HEK293 (cell line): ENCODE results near the gene PSMC3.
A peak's percentile ranks its signal among the peaks of the same experiment; 100 is the strongest.

ENCODE experiments used
- GLIS2 ChIP-seq: fragments of 450-650 bp; formaldehyde crosslinking; IDR thresholded peaks from 2 replicates; pipeline ENCODE4 v1.5.1; 2016; ENCODE audit warnings: missing biosample characterization, missing genetic modification characterization
- IKZF3 ChIP-seq: fragments of 450-650 bp; IDR thresholded peaks from 2 replicates; pipeline ENCODE4 v1.5.0; 2018; ENCODE audit warnings: missing biosample characterization, mild to moderate bottlenecking, missing genetic modification characterization, moderate library complexity
- KLF8 ChIP-seq: fragments of 450-650 bp; formaldehyde crosslinking; IDR thresholded peaks from 2 replicates; pipeline ENCODE4 v1.5.1; 2016; ENCODE audit warnings: missing biosample characterization, missing genetic modification characterization
- REPIN1 ChIP-seq: fragments of 450-650 bp; formaldehyde crosslinking; IDR thresholded peaks from 2 replicates; pipeline ENCODE4 v1.5.1; 2017; ENCODE audit warnings: missing biosample characterization, missing genetic modification characterization, low read depth
- SCRT2 ChIP-seq: fragments of 450-650 bp; formaldehyde crosslinking; IDR thresholded peaks from 2 replicates; pipeline ENCODE4 v1.5.1; 2016; ENCODE audit warnings: missing biosample characterization, missing genetic modification characterization
- WT1 ChIP-seq: fragments of 450-650 bp; formaldehyde crosslinking; IDR thresholded peaks from 2 replicates; pipeline ENCODE4 v1.5.1; 2016; ENCODE audit warnings: missing biosample characterization, missing genetic modification characterization
- ZFP37 ChIP-seq: fragments of 450-650 bp; formaldehyde crosslinking; IDR thresholded peaks from 2 replicates; pipeline ENCODE4 v1.5.1; 2016; ENCODE audit warnings: missing biosample characterization, missing genetic modification characterization
- ZNF391 ChIP-seq: fragments of 450-650 bp; formaldehyde crosslinking; IDR thresholded peaks from 2 replicates; pipeline ENCODE4 v1.5.1; 2016; ENCODE audit warnings: low read depth, missing biosample characterization, missing genetic modification characterization, borderline replicate concordance
- ZNF548 ChIP-seq: fragments of 450-650 bp; formaldehyde crosslinking; IDR thresholded peaks from 2 replicates; pipeline ENCODE4 v1.5.1; 2016; ENCODE audit warnings: missing biosample characterization, missing genetic modification characterization
- ZNF571 ChIP-seq: fragments of 450-650 bp; formaldehyde crosslinking; IDR thresholded peaks from 2 replicates; pipeline ENCODE4 v1.5.0; 2017; ENCODE audit warnings: missing biosample characterization, missing genetic modification characterization
- ZNF629 ChIP-seq: fragments of 450-650 bp; formaldehyde crosslinking; IDR thresholded peaks from 2 replicates; pipeline ENCODE4 v1.5.1; 2017; ENCODE audit warnings: missing biosample characterization, missing genetic modification characterization
- TF ChIP-seq, protein P1 (sequence below): fragments of 450-650 bp; formaldehyde crosslinking; IDR thresholded peaks from 2 replicates; pipeline ENCODE4 v1.5.1; 2016; ENCODE audit warnings: missing biosample characterization, missing genetic modification characterization
- TF ChIP-seq, protein P2 (sequence below): sonication (generic); formaldehyde crosslinking; IDR thresholded peaks from 2 replicates; pipeline ENCODE4 v1.8.1; 2022; ENCODE audit warnings: mild to moderate bottlenecking, moderate library complexity, missing genetic modification reagents
- TF ChIP-seq, protein P3 (sequence below): fragments of 450-650 bp; IDR thresholded peaks from 2 replicates; pipeline ENCODE4 v1.5.1; 2018; ENCODE audit warnings: missing biosample characterization, mild to moderate bottlenecking, missing genetic modification characterization
- TF ChIP-seq, protein P4 (sequence below): fragments of 450-650 bp; formaldehyde crosslinking; IDR thresholded peaks from 2 replicates; pipeline ENCODE4 v1.5.1; 2017; ENCODE audit warnings: missing biosample characterization, missing genetic modification characterization
- TF ChIP-seq, protein P5 (sequence below): fragments of 450-650 bp; formaldehyde crosslinking; IDR thresholded peaks from 2 replicates; pipeline ENCODE4 v1.5.1; 2016; ENCODE audit warnings: missing biosample characterization, missing genetic modification characterization

Gene PSMC3

DNA sequence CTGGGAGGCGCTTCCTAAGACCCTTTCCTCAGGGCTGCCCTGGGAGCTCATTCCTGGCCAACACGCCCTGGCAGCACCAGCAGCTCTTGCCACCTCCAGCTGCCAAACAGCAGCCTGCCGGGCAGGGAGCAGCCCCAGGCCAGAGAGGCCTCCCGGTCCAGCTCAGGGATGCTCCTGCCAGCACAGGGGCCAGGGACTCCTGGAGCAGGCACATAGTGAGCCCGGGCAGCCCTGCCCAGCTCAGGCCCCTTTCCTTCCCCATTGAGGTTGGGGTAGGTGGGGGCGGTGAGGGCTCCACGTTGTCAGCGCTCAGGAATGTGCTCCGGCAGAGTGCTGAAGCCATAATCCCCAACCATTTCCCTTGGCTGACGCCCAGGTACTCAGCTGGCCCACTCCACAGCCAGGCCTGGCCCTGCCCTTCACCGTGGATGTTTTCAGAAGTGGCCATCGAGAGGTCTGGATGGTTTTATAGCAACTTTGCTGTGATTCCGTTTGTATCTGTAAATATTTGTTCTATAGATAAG lies 10.2 kb downstream of the PSMC3 start (continued):
- TF ChIP-seq, protein P1, sequence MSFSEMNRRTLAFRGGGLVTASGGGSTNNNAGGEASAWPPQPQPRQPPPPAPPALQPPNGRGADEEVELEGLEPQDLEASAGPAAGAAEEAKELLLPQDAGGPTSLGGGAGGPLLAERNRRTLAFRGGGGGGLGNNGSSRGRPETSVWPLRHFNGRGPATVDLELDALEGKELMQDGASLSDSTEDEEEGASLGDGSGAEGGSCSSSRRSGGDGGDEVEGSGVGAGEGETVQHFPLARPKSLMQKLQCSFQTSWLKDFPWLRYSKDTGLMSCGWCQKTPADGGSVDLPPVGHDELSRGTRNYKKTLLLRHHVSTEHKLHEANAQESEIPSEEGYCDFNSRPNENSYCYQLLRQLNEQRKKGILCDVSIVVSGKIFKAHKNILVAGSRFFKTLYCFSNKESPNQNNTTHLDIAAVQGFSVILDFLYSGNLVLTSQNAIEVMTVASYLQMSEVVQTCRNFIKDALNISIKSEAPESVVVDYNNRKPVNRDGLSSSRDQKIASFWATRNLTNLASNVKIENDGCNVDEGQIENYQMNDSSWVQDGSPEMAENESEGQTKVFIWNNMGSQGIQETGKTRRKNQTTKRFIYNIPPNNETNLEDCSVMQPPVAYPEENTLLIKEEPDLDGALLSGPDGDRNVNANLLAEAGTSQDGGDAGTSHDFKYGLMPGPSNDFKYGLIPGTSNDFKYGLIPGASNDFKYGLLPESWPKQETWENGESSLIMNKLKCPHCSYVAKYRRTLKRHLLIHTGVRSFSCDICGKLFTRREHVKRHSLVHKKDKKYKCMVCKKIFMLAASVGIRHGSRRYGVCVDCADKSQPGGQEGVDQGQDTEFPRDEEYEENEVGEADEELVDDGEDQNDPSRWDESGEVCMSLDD (tag by site-specific recombination): peak; percentile 33; the same call in 1 of the 2 replicates
- TF ChIP-seq ZFP37 (tag by site-specific recombination) (no peak), ZNF391 (tag by site-specific recombination) (no peak), SCRT2 (tag by site-specific recombination) (no peak), ZNF571 (tag by site-specific recombination) (no peak), ZNF629 (peak; percentile 67), WT1 (tag by site-specific recombination) (no peak), ZNF548 (no peak), IKZF3 (tag by site-specific recombination) (peak; percentile 52; the same call in 1 of the 2 replicates), REPIN1 (tag by site-specific recombination) (no peak), KLF8 (0 out of 2 replicates have a peak, but pooled peaks have one; percentile 48), GLIS2 (tag by site-specific recombination) (peak; percentile 42; the same call in 1 of the 2 replicates)
- TF ChIP-seq, protein P2, sequence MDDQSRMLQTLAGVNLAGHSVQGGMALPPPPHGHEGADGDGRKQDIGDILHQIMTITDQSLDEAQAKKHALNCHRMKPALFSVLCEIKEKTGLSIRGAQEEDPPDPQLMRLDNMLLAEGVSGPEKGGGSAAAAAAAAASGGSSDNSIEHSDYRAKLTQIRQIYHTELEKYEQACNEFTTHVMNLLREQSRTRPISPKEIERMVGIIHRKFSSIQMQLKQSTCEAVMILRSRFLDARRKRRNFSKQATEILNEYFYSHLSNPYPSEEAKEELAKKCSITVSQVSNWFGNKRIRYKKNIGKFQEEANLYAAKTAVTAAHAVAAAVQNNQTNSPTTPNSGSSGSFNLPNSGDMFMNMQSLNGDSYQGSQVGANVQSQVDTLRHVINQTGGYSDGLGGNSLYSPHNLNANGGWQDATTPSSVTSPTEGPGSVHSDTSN: no peak
- TF ChIP-seq, protein P3, sequence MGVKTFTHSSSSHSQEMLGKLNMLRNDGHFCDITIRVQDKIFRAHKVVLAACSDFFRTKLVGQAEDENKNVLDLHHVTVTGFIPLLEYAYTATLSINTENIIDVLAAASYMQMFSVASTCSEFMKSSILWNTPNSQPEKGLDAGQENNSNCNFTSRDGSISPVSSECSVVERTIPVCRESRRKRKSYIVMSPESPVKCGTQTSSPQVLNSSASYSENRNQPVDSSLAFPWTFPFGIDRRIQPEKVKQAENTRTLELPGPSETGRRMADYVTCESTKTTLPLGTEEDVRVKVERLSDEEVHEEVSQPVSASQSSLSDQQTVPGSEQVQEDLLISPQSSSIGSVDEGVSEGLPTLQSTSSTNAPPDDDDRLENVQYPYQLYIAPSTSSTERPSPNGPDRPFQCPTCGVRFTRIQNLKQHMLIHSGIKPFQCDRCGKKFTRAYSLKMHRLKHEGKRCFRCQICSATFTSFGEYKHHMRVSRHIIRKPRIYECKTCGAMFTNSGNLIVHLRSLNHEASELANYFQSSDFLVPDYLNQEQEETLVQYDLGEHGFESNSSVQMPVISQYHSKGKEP (tag by site-specific recombination): 0 out of 2 replicates have a peak, but pooled peaks have one; percentile 25
- TF ChIP-seq, protein P4, sequence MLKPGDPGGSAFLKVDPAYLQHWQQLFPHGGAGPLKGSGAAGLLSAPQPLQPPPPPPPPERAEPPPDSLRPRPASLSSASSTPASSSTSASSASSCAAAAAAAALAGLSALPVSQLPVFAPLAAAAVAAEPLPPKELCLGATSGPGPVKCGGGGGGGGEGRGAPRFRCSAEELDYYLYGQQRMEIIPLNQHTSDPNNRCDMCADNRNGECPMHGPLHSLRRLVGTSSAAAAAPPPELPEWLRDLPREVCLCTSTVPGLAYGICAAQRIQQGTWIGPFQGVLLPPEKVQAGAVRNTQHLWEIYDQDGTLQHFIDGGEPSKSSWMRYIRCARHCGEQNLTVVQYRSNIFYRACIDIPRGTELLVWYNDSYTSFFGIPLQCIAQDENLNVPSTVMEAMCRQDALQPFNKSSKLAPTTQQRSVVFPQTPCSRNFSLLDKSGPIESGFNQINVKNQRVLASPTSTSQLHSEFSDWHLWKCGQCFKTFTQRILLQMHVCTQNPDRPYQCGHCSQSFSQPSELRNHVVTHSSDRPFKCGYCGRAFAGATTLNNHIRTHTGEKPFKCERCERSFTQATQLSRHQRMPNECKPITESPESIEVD: no peak
- TF ChIP-seq, protein P5, sequence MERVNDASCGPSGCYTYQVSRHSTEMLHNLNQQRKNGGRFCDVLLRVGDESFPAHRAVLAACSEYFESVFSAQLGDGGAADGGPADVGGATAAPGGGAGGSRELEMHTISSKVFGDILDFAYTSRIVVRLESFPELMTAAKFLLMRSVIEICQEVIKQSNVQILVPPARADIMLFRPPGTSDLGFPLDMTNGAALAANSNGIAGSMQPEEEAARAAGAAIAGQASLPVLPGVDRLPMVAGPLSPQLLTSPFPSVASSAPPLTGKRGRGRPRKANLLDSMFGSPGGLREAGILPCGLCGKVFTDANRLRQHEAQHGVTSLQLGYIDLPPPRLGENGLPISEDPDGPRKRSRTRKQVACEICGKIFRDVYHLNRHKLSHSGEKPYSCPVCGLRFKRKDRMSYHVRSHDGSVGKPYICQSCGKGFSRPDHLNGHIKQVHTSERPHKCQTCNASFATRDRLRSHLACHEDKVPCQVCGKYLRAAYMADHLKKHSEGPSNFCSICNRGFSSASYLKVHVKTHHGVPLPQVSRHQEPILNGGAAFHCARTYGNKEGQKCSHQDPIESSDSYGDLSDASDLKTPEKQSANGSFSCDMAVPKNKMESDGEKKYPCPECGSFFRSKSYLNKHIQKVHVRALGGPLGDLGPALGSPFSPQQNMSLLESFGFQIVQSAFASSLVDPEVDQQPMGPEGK (tag by site-specific recombination): peak; percentile 96
